CD4-positive, alpha-beta memory T cell (primary cell): Measurements from ENCODE around the gene RASA2. TPM values are rescaled to one million over a fixed set of nuclear protein-coding genes. Genes with fewer than 3 reads are reported as not detected.

ENCODE experiments used
- CTCF ChIA-PET: fragments of 350-600 bp; sonication (Branson Sonifier 250); formaldehyde crosslinking; loops from one replicate; lab custom pipeline; 2021; ENCODE audit warnings: inconsistent platforms; ENCODE audit not compliant: partially characterized antibody; lab: Charles Lee
- POLR2A ChIA-PET: fragments of 350-600 bp; sonication (Branson Sonifier 250); formaldehyde crosslinking; loops from one replicate; lab custom pipeline; 2021; ENCODE audit not compliant: partially characterized antibody; lab: Charles Lee
- DNase-seq, 5 donors: peaks; one replicate each; pipeline versions ENCODE4 v3.0.0 to v3.0.0-alpha.2; 2020 to 2022; ENCODE audit warnings: mixed read lengths in 1 of 5
- H3K27ac ChIP-seq: one replicate; pipeline ENCODE4 v1.7.0; 2013; ENCODE audit warnings: low read depth, low read length
- H3K27me3 ChIP-seq: 2 replicates; pipeline ENCODE4 v1.7.0; 2013; ENCODE audit warnings: mild to moderate bottlenecking, low read length, moderate library complexity; ENCODE audit not compliant: insufficient read depth
- H3K36me3 ChIP-seq: 2 replicates; pipeline ENCODE4 v1.7.0; 2013; ENCODE audit warnings: mild to moderate bottlenecking, low read length, moderate library complexity; ENCODE audit not compliant: insufficient read depth
- H3K4me1 ChIP-seq: 2 replicates; pipeline ENCODE4 v1.7.0; 2013; ENCODE audit warnings: mild to moderate bottlenecking, low read length, moderate library complexity; ENCODE audit not compliant: insufficient read depth
- H3K4me3 ChIP-seq, 2 donors: one replicate each; pipeline ENCODE4 v1.7.0; 2013; ENCODE audit warnings: low read length in 2 of 2, mild to moderate bottlenecking in 1 of 2
- H3K9me3 ChIP-seq, 2 donors: one replicate each; pipeline ENCODE4 v1.7.0; 2013; ENCODE audit warnings: low read length in 2 of 2, control low read depth in 1 of 2; ENCODE audit not compliant: control insufficient read depth in 1 of 2
- H3K27ac Mint-ChIP-seq, 7 donors: one replicate each; pipeline ENCODE4 v1.8.0; 2020 to 2021; ENCODE audit warnings: mixed read lengths in 7 of 7, mild to moderate bottlenecking in 6 of 7, inconsistent platforms in 3 of 7, moderate library complexity in 3 of 7
- H3K27me3 Mint-ChIP-seq, 2 donors: one replicate each; pipeline ENCODE4 v1.8.0; 2020 to 2021; ENCODE audit warnings: mixed read lengths in 2 of 2
- H3K36me3 Mint-ChIP-seq, 2 donors: one replicate each; pipeline ENCODE4 v1.8.0; 2020 to 2021; ENCODE audit warnings: mixed read lengths in 2 of 2, inconsistent platforms in 1 of 2, mild to moderate bottlenecking in 1 of 2
- H3K4me1 Mint-ChIP-seq, 4 donors: one replicate each; pipeline ENCODE4 v1.8.0; 2020 to 2021; ENCODE audit warnings: mixed read lengths in 4 of 4, mild to moderate bottlenecking in 1 of 4
- H3K4me3 Mint-ChIP-seq, 8 donors: one replicate each; pipeline ENCODE4 v1.8.0; 2020 to 2021; ENCODE audit warnings: mixed read lengths in 8 of 8, mild to moderate bottlenecking in 7 of 8, moderate library complexity in 6 of 8, inconsistent platforms in 3 of 8
- H3K9me3 Mint-ChIP-seq, 8 donors: one replicate each; pipeline ENCODE4 v1.8.0; 2020 to 2021; ENCODE audit warnings: mixed read lengths in 8 of 8, mild to moderate bottlenecking in 5 of 8, inconsistent platforms in 3 of 8, moderate library complexity in 1 of 8
- intact Hi-C: fragments of 100-400 bp; cut with micrococcal nuclease; formaldehyde crosslinking; loops from one replicate; pipeline ENCODE4 v1.15.1; 2023
- polyA plus RNA-seq, 2 donors: library from polyadenylated mRNA; unstranded; fragments of 300-500 nt; fragmentation: Illumina TruSeq; gene quantifications; one replicate each; pipeline ENCODE4 v1.2.3, GENCODE V29; 2021
- total RNA-seq, 2 experiments: library from RNA; stranded (reverse); gene quantifications; one replicate each; pipeline ENCODE4 v1.2.3, GENCODE V29; 2021

RASA2 gene
- total and polyA plus RNA-seq, 4 experiments from 2014 or later: 29.4 to 80.9 (median 57.0) TPM

DNA sequence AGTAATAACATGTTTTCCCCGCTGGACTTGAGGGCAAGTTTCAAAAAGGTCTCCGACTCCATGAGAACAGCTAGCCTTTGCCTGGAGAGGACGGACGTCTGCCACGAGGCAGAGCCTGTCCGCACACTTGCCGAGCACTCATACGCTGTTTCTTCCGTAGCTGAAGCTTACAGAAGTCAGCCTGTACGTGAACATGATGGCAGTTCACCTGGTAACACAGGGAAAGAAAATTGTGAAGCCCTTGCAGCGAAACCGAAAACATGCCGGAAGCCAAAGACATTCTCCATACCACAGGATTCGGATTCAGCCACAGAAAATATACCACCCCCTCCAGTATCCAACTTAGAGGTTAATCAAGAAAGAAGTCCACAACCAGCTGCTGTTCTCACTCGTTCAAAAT is 43.9 kb upstream of the RASA2 start:
- Mint-ChIP-seq H3K27ac (peak overlapping the region in 1 of 7 donors; percentile 68), H3K36me3 (peaks cover 64 to 71% of the 10 kb centered on the region in 2 donors), H3K27me3 (no peaks in the 10 kb centered on the region), H3K4me1 (peaks cover 19 to 48% (median 30%) of the 10 kb centered on the region in 4 donors), H3K9me3 (peaks cover 0 to 2% (median 0%) of the 10 kb centered on the region in 8 donors), H3K4me3 (no peak overlapping the region)
- intact Hi-C loops: loop anchor here (5.0 kb wide), 1 partner anchor 211 kb away; the partner anchor contains the start of gene PXYLP1
- ChIA-PET CTCF (interaction anchor here (0.7 to 5.7 kb wide), 14 partner anchors 11 to 138 kb away, joined by 3 to 93 read pairs (median 36); partner anchors contain the start of gene ZBTB38), POLR2A (interaction anchor here (0.6 to 1.8 kb wide), 5 partner anchors 18 to 82 kb away, joined by 3 to 9 read pairs (median 3); no protein-coding TSS in a partner anchor)
- no peak for DNase-seq
- peaks cover 52% of the 10 kb centered on the region for H3K36me3 ChIP-seq
- H3K27me3 ChIP-seq: no peaks in the 10 kb centered on the region
- H3K27ac ChIP-seq: no peak overlapping the region
- H3K9me3 ChIP-seq: no peaks in the 10 kb centered on the region
- peaks cover 17% of the 10 kb centered on the region for H3K4me1 ChIP-seq
- H3K4me3 ChIP-seq: no peak overlapping the region

DNA sequence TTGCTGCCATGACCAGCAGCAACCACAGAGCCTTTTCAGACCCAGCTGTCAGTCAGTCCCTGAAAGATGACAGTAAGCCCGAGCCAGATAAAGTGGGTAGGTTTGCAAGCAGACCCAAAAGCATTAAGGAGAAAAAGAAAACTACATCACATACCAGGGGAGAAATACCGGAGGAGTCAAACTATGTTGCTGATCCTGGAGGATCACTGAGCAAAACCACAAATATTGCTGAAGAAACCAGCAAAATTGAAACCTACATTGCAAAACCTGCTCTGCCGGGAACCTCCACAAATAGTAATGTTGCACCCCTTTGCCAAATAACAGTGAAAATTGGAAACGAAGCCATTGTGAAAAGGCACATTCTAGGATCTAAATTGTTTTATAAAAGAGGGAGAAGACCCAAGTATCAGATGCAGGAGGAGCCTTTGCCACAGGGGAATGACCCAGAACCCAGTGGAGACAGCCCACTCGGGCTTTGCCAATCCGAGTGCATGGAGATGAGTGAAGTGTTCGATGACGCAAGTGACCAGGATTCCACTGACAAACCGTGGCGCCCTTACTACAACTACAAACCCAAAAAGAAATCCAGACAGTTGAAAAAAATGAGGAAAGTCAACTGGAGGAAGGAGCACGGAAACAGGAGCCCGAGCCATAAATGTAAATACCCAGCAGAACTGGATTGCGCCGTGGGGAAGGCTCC is 42.1 kb upstream of the RASA2 start:
- Mint-ChIP-seq H3K27ac (peak overlapping the region in 3 of 7 donors; percentile 11 to 48 (median 23)), H3K9me3 (peaks cover 0 to 2% (median 0%) of the 10 kb centered on the region in 8 donors), H3K4me3 (no peak overlapping the region), H3K27me3 (no peaks in the 10 kb centered on the region), H3K4me1 (peaks cover 15 to 35% (median 21%) of the 10 kb centered on the region in 4 donors), H3K36me3 (peaks cover 57 to 64% of the 10 kb centered on the region in 2 donors)
- no peak overlapping the region for H3K4me3 ChIP-seq
- H3K27me3 ChIP-seq: no peaks in the 10 kb centered on the region
- ChIA-PET POLR2A (no interaction called here), CTCF (interaction anchor here (0.9 to 5.7 kb wide), 4 partner anchors 9 to 141 kb away, joined by 3 to 65 read pairs (median 23); no protein-coding TSS in a partner anchor)
- no peaks in the 10 kb centered on the region for H3K9me3 ChIP-seq
- DNase-seq: no peak
- intact Hi-C loops: loop anchor here (5.0 kb wide), 1 partner anchor 212 kb away; the partner anchor contains the start of gene PXYLP1
- peaks cover 52% of the 10 kb centered on the region for H3K36me3 ChIP-seq
- no peak overlapping the region for H3K27ac ChIP-seq
- peaks cover 17% of the 10 kb centered on the region for H3K4me1 ChIP-seq

DNA sequence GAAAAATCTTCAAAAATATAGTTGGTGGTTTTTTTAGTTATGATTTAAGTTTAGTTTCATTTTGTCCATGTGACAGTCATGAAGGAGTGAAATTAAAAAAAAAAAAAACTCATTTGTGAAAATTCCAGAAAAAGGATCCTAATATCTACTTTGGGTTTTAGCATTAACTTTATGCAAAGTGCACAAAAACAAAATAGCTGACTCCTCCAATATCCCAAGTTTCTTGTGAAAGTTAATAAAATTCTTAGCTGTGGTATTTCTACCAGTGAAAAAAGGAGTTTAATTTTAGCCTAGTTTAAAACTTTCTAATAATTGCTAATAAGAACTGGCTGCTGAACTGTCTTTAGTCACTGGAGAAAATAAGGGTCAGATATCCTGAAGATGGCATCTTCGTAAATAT is 40.8 kb upstream of the RASA2 start:
- H3K36me3 ChIP-seq: peaks cover 52% of the 10 kb centered on the region
- Mint-ChIP-seq H3K27ac (no peak overlapping the region), H3K9me3 (peaks cover 0 to 3% (median 0%) of the 10 kb centered on the region in 8 donors), H3K4me3 (no peak overlapping the region), H3K36me3 (peaks cover 57 to 61% of the 10 kb centered on the region in 2 donors), H3K4me1 (peaks cover 12 to 24% (median 12%) of the 10 kb centered on the region in 4 donors), H3K27me3 (no peaks in the 10 kb centered on the region)
- H3K27ac ChIP-seq: no peak overlapping the region
- H3K9me3 ChIP-seq: no peaks in the 10 kb centered on the region
- H3K4me1 ChIP-seq: peaks cover 10% of the 10 kb centered on the region
- intact Hi-C loops: no loop called here
- H3K4me3 ChIP-seq: no peak overlapping the region
- DNase-seq: no peak
- ChIA-PET POLR2A (interaction anchor here (0.7 kb wide), 1 partner anchor 40 kb away, joined by 3 read pairs; no protein-coding TSS in a partner anchor), CTCF (interaction anchor here (0.8 to 2.8 kb wide), 4 partner anchors 9 to 142 kb away, joined by 3 to 10 read pairs (median 4); no protein-coding TSS in a partner anchor)
- H3K27me3 ChIP-seq: no peaks in the 10 kb centered on the region

DNA sequence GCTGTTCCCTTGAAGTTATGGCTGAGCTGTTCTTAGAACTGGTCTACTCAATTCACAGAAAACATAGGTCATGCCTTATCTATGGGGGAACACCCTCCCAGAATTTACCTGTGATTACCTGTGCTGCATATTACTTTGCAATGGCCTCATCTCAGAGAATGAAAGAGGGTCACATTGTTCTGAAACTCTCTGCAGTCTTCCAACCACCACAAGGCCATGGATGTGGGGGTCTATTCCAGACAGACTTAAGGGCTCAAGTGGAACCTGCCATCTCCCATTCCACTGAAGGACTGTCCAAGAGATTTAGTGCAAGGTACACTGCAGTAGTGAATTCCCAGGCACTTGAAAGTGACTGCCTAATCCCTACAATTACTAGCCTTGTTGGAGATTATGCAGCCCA is 40.1 kb upstream of the RASA2 start:
- H3K27me3 ChIP-seq: no peaks in the 10 kb centered on the region
- no peak overlapping the region for H3K27ac ChIP-seq
- Mint-ChIP-seq H3K27me3 (no peaks in the 10 kb centered on the region), H3K9me3 (peaks cover 0 to 3% (median 0%) of the 10 kb centered on the region in 8 donors), H3K4me1 (peaks cover 6 to 16% (median 6%) of the 10 kb centered on the region in 4 donors), H3K27ac (no peak overlapping the region), H3K36me3 (peaks cover 53 to 54% of the 10 kb centered on the region in 2 donors), H3K4me3 (no peak overlapping the region)
- peaks cover 52% of the 10 kb centered on the region for H3K36me3 ChIP-seq
- CTCF ChIA-PET: interaction anchor here (0.8 to 2.8 kb wide), 4 partner anchors 8 to 142 kb away, joined by 3 to 10 read pairs (median 4); no protein-coding TSS in a partner anchor
- H3K4me3 ChIP-seq: no peak overlapping the region
- H3K4me1 ChIP-seq: peaks cover 4% of the 10 kb centered on the region
- intact Hi-C loops: no loop called here
- no peak for DNase-seq
- H3K9me3 ChIP-seq: no peaks in the 10 kb centered on the region
- POLR2A ChIA-PET: no interaction called here

DNA sequence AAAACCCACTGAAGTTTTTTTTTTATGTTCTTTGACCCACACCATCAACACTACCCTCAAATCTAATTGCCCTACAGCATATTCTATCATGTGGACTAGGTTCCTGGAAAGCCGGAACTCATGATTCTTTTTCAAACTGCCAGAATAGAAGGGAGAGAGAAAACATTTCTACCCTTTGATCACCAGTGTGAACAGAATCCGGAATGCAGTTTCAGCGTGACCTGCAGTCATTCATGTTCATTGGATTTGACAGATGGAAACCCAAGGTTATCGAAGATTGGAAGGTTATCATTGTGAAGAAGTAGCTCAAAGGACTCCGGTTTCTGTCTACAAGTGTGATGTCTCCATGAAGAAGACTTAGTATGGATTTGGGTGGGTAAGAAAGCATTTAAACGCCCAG is 39.4 kb upstream of the RASA2 start:
- no peak overlapping the region for H3K4me3 ChIP-seq
- H3K27ac ChIP-seq: no peak overlapping the region
- intact Hi-C loops: no loop called here
- ChIA-PET CTCF (interaction anchor here (2.8 kb wide), 1 partner anchor 143 kb away, joined by 10 read pairs; no protein-coding TSS in a partner anchor), POLR2A (no interaction called here)
- no peak for DNase-seq
- H3K9me3 Mint-ChIP-seq: peaks cover 0 to 3% (median 0%) of the 10 kb centered on the region in 8 donors
- peaks cover 8% of the 10 kb centered on the region for H3K4me1 ChIP-seq
- H3K27me3 ChIP-seq: no peaks in the 10 kb centered on the region
- H3K4me3 Mint-ChIP-seq: no peak overlapping the region
- peak overlapping the region in 3 of 7 donors; percentile 13 to 43 (median 32) for H3K27ac Mint-ChIP-seq
- H3K36me3 Mint-ChIP-seq: peaks cover 47 to 49% of the 10 kb centered on the region in 2 donors
- H3K9me3 ChIP-seq: no peaks in the 10 kb centered on the region
- H3K4me1 Mint-ChIP-seq: peaks cover 2 to 11% (median 5%) of the 10 kb centered on the region in 4 donors
- no peaks in the 10 kb centered on the region for H3K27me3 Mint-ChIP-seq
- peaks cover 48% of the 10 kb centered on the region for H3K36me3 ChIP-seq

DNA sequence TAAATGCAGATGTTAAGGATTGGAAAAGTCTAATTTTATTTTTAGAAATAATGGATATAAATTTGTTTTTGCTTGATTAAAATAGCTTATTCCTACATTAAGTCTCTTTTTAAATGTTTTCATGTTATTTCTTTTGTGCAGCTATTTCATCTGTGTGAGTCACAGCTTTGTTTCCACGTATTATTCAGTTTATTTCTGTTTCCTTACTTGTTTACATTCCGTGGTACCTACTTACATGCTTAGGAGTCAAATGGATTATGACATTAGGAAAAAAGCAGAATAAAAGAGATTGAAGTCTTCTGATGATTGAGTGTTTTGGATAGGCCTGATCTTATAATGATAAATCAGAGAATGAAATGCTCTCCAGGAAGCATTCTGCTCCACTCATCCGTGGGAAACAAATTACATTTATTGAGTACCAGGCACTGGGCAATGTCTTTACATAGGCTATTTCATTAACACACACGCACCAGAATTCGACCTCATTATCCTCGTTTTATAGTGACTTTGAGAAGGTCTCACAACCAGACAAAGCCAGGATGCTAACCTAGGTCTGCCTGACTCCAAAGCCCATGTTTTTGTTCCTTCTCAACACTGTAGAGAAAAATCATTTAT is 38.1 kb upstream of the RASA2 start:
- no peaks in the 10 kb centered on the region for H3K27me3 Mint-ChIP-seq
- peaks cover 34% of the 10 kb centered on the region for H3K36me3 ChIP-seq
- DNase-seq: no peak
- intact Hi-C loops: no loop called here
- peaks cover 0 to 8% (median 5%) of the 10 kb centered on the region in 4 donors for H3K4me1 Mint-ChIP-seq
- peaks cover 0 to 1% (median 0%) of the 10 kb centered on the region in 8 donors for H3K9me3 Mint-ChIP-seq
- H3K4me3 ChIP-seq: no peak overlapping the region
- CTCF ChIA-PET: interaction anchor here (0.8 to 3.5 kb wide), 13 partner anchors 9 to 146 kb away, joined by 3 to 32 read pairs (median 4); no protein-coding TSS in a partner anchor
- H3K36me3 Mint-ChIP-seq: peaks cover 33 to 37% of the 10 kb centered on the region in 2 donors
- no peaks in the 10 kb centered on the region for H3K9me3 ChIP-seq
- H3K27ac Mint-ChIP-seq: peak overlapping the region in 3 of 7 donors; percentile 1 to 53 (median 34)
- POLR2A ChIA-PET: interaction anchor here (0.9 to 1.1 kb wide), 3 partner anchors 39 to 141 kb away, joined by 3 to 5 read pairs (median 3); partner anchors contain the start of gene RASA2
- no peak overlapping the region for H3K27ac ChIP-seq
- H3K4me3 Mint-ChIP-seq: no peak overlapping the region
- H3K4me1 ChIP-seq: peaks cover 11% of the 10 kb centered on the region
- H3K27me3 ChIP-seq: no peaks in the 10 kb centered on the region
